ENCODE results near the gene BAHCC1. TPM values are rescaled to one million over a fixed set of nuclear protein-coding genes. Genes with fewer than 3 reads are reported as not detected.

BAHCC1 gene
- total RNA-seq, 1 experiment from 2014 or later, result 33.7 TPM

- no peak overlapping the region for H2AFZ ChIP-seq
- peak overlapping the region; percentile 96 for H3K27ac ChIP-seq
- H3K4me3 ChIP-seq, result peak overlapping the region; percentile 76
- H4K20me1 ChIP-seq (ENCODE audit: insufficient read depth), result peaks cover 17% of the 10 kb centered on the region
- no peak for TF ChIP-seq EZH2 (IDR thresholded peaks at IDR 0.05; ENCODE audit: low read depth)
- TF ChIP-seq CTCF (conservative IDR thresholded peaks at IDR 0.05), result no peak
- H3K36me3 ChIP-seq (ENCODE audit: low read depth), result peaks cover 16% of the 10 kb centered on the region
- peak overlapping the region; percentile 88 for H3K4me2 ChIP-seq
- H3K79me2 ChIP-seq (ENCODE audit: low read depth), result peaks cover 46% of the 10 kb centered on the region
- no TSS peak for BruUV-seq (replicated peaks)
- H3K9me3 ChIP-seq (ENCODE audit: insufficient read depth, low read depth), result no peaks in the 10 kb centered on the region
- no peaks in the 10 kb centered on the region for H3K27me3 ChIP-seq (ENCODE audit: insufficient read depth, low read depth)
- ChIA-PET POLR2A (ENCODE audit: unreplicated experiment) (interaction anchor here (0.5 to 0.7 kb wide), 4 partner anchors 166 to 262 kb away, joined by 3 to 4 read pairs (median 3); no protein-coding TSS in a partner anchor), CTCF (interaction anchor here (1.5 kb wide), 1 partner anchor 86 kb away, joined by 5 read pairs; no protein-coding TSS in a partner anchor)
- H3K9me2 ChIP-seq (ENCODE audit: insufficient read depth), result no peaks in the 10 kb centered on the region
- H3K4me1 ChIP-seq (replicated peaks; ENCODE audit: insufficient read depth), result peaks cover 24% of the 10 kb centered on the region
- intact Hi-C loops (cut with micrococcal nuclease; ENCODE audit: unreplicated experiment), result no loop called here
- no peak for DNase-seq
- peaks cover 40% of the 10 kb centered on the region for H3F3A ChIP-seq (ENCODE audit: insufficient read depth, low read depth)
Measured at GRCh38 chr17:81515530-81516041, 120.3 kb downstream of the BAHCC1 start.

Small RNA genes lying within 50 kb of the gene (microRNA-seq; reads per million reads assigned to microRNA genes)
- gene MIR3186 (ENCODE audit: borderline number of aligned reads, borderline replicate concordance) (not detected), gene MIR4740 (ENCODE audit: borderline number of aligned reads, borderline replicate concordance) (not detected)

Other genes with a start within 250 kb of the BAHCC1 start
- not detected in 2 replicates for gene PVALEF, start 229.9 kb upstream of the BAHCC1 start, total RNA-seq (2021)
- 0.46 and 2.4 TPM in 2 replicates for gene AATK, start 229.2 kb upstream of the BAHCC1 start, total RNA-seq (2021)
- 24.4 and 33.4 TPM in 2 replicates for gene CEP131, start 172.5 kb upstream of the BAHCC1 start, total RNA-seq (2021)
- 35.0 and 36.8 TPM in 2 replicates for gene TEPSIN, start 156.4 kb upstream of the BAHCC1 start, total RNA-seq (2021)
- gene NDUFAF8, start 156.1 kb upstream of the BAHCC1 start, total RNA-seq (2021), result 53.3 and 64.2 TPM in 2 replicates
- 127 and 130 TPM in 2 replicates for gene SLC38A10, start 100.2 kb upstream of the BAHCC1 start, total RNA-seq (2021)
- gene ACTG1, start 117.3 kb downstream of the BAHCC1 start, total RNA-seq (2021), result 3,629 and 4,502 TPM in 2 replicates
- gene FSCN2, start 132.9 kb downstream of the BAHCC1 start, total RNA-seq (2021), result 4.3 and 11.5 TPM in 2 replicates
- gene FAAP100, start 156.9 kb downstream of the BAHCC1 start, total RNA-seq (2021), result 34.0 and 43.8 TPM in 2 replicates
- gene NPLOC4, start 241.7 kb downstream of the BAHCC1 start, total RNA-seq (2021), result 154 and 208 TPM in 2 replicates
- 8.6 and 15.0 TPM in 2 replicates for gene TSPAN10, start 241.7 kb downstream of the BAHCC1 start, total RNA-seq (2021)